ENCODE data around the gene TTC39B.
"Not testable (repeated sequence)": the region's sequence is repeated elsewhere in the genome, so short reads cannot be mapped to it uniquely, and the experiment has no call there.

Gene TTC39B

GRCh38 chr9:15256426-15256825 is 50.6 kb downstream of the TTC39B start:
- Mint-ChIP-seq H3K36me3 (peaks cover 7% of the 10 kb centered on the region), H3K4me1 (no peaks in the 10 kb centered on the region), H3K27ac (no peak overlapping the region), H3K9me3 (no peaks in the 10 kb centered on the region), H3K4me3 (no peak overlapping the region), H3K27me3 (no peaks in the 10 kb centered on the region)
- no peak for ATAC-seq

GRCh38 chr9:15253786-15254185 is 53.2 kb downstream of the TTC39B start:
- no peaks in the 10 kb centered on the region for H3K27me3 Mint-ChIP-seq
- ATAC-seq, result no peak
- no peaks in the 10 kb centered on the region for H3K4me1 Mint-ChIP-seq
- no peaks in the 10 kb centered on the region for H3K9me3 Mint-ChIP-seq
- H3K4me3 Mint-ChIP-seq, result no peak overlapping the region
- peaks cover 7% of the 10 kb centered on the region for H3K36me3 Mint-ChIP-seq
- H3K27ac Mint-ChIP-seq, result no peak overlapping the region

- H3K4me1 Mint-ChIP-seq, result no peaks in the 10 kb centered on the region
- no peaks in the 10 kb centered on the region for H3K27me3 Mint-ChIP-seq
- no peaks in the 10 kb centered on the region for H3K9me3 Mint-ChIP-seq
Measured at GRCh38 chr9:15253197-15253596, 53.8 kb downstream of the TTC39B start.

GRCh38 chr9:15249981-15250380 is 57.0 kb downstream of the TTC39B start:
- no peak for ATAC-seq
- no peak overlapping the region for H3K4me3 Mint-ChIP-seq
- no peaks in the 10 kb centered on the region for H3K27me3 Mint-ChIP-seq
- H3K36me3 Mint-ChIP-seq, result no peaks in the 10 kb centered on the region
- H3K9me3 Mint-ChIP-seq, result no peaks in the 10 kb centered on the region
- H3K4me1 Mint-ChIP-seq, result no peaks in the 10 kb centered on the region
- no peak overlapping the region for H3K27ac Mint-ChIP-seq

More at GRCh38 chr9:15253197-15253596, 53.8 kb downstream of the TTC39B start:
- H3K27ac Mint-ChIP-seq, result no peak overlapping the region
- no peak overlapping the region for H3K4me3 Mint-ChIP-seq
- no peak for ATAC-seq
- H3K36me3 Mint-ChIP-seq, result peaks cover 5% of the 10 kb centered on the region

- no peaks in the 10 kb centered on the region for H3K27me3 Mint-ChIP-seq
- ATAC-seq, result no peak
- H3K9me3 Mint-ChIP-seq, result no peaks in the 10 kb centered on the region
- H3K4me1 Mint-ChIP-seq, result no peaks in the 10 kb centered on the region
- H3K27ac Mint-ChIP-seq, result no peak overlapping the region
- H3K36me3 Mint-ChIP-seq, result no peaks in the 10 kb centered on the region
- no peak overlapping the region for H3K4me3 Mint-ChIP-seq
Measured at GRCh38 chr9:15249042-15249818, 57.8 kb downstream of the TTC39B start.

GRCh38 chr9:15248621-15249020 is 58.4 kb downstream of the TTC39B start:
- Mint-ChIP-seq H3K36me3 (no peaks in the 10 kb centered on the region), H3K4me1 (no peaks in the 10 kb centered on the region), H3K27ac (no peak overlapping the region), H3K9me3 (no peaks in the 10 kb centered on the region), H3K27me3 (no peaks in the 10 kb centered on the region), H3K4me3 (no peak overlapping the region)
- ATAC-seq, result no peak

GRCh38 chr9:15248081-15248480 is 58.9 kb downstream of the TTC39B start:
- H3K9me3 Mint-ChIP-seq, result no peaks in the 10 kb centered on the region
- no peak overlapping the region for H3K27ac Mint-ChIP-seq
- H3K4me1 Mint-ChIP-seq, result no peaks in the 10 kb centered on the region
- H3K36me3 Mint-ChIP-seq, result no peaks in the 10 kb centered on the region
- no peak overlapping the region for H3K4me3 Mint-ChIP-seq
- no peak for ATAC-seq
- H3K27me3 Mint-ChIP-seq, result no peaks in the 10 kb centered on the region

GRCh38 chr9:15246708-15247107 is 60.3 kb downstream of the TTC39B start:
- H3K9me3 Mint-ChIP-seq, result no peaks in the 10 kb centered on the region
- no peak for ATAC-seq
- no peak overlapping the region for H3K4me3 Mint-ChIP-seq
- H3K27ac Mint-ChIP-seq, result no peak overlapping the region
- H3K27me3 Mint-ChIP-seq, result no peaks in the 10 kb centered on the region
- no peaks in the 10 kb centered on the region for H3K36me3 Mint-ChIP-seq
- no peaks in the 10 kb centered on the region for H3K4me1 Mint-ChIP-seq

- H3K4me3 Mint-ChIP-seq, result no peak overlapping the region
- no peak for ATAC-seq
- H3K27me3 Mint-ChIP-seq, result no peaks in the 10 kb centered on the region
- no peaks in the 10 kb centered on the region for H3K4me1 Mint-ChIP-seq
- no peaks in the 10 kb centered on the region for H3K36me3 Mint-ChIP-seq
- no peak overlapping the region for H3K27ac Mint-ChIP-seq
- H3K9me3 Mint-ChIP-seq, result no peaks in the 10 kb centered on the region
Measured at GRCh38 chr9:15246243-15246642, 60.8 kb downstream of the TTC39B start.

- Mint-ChIP-seq H3K27me3 (no peaks in the 10 kb centered on the region), H3K9me3 (peaks cover under 1% of the 10 kb centered on the region), H3K4me3 (no peak overlapping the region), H3K36me3 (peaks cover under 1% of the 10 kb centered on the region), H3K27ac (no peak overlapping the region), H3K4me1 (peaks cover 7% of the 10 kb centered on the region)
- no peak for ATAC-seq
Measured at GRCh38 chr9:15244001-15244441, 63.0 kb downstream of the TTC39B start.

- H3K4me3 Mint-ChIP-seq, result no peak overlapping the region
- H3K27me3 Mint-ChIP-seq, result no peaks in the 10 kb centered on the region
- H3K27ac Mint-ChIP-seq, result no peak overlapping the region
- H3K9me3 Mint-ChIP-seq, result peaks cover 5% of the 10 kb centered on the region
- H3K36me3 Mint-ChIP-seq, result peaks cover 10% of the 10 kb centered on the region
- peaks cover 7% of the 10 kb centered on the region for H3K4me1 Mint-ChIP-seq
- no peak for ATAC-seq
Measured at GRCh38 chr9:15243081-15243480, 63.9 kb downstream of the TTC39B start.

GRCh38 chr9:15240927-15241326 is 66.1 kb downstream of the TTC39B start:
- H3K4me1 Mint-ChIP-seq, result peaks cover 7% of the 10 kb centered on the region
- H3K36me3 Mint-ChIP-seq, result peaks cover 30% of the 10 kb centered on the region
- no peak for ATAC-seq
- H3K27ac Mint-ChIP-seq, result no peak overlapping the region
- H3K9me3 Mint-ChIP-seq, result peaks cover 21% of the 10 kb centered on the region
- H3K27me3 Mint-ChIP-seq, result no peaks in the 10 kb centered on the region
- H3K4me3 Mint-ChIP-seq, result no peak overlapping the region

- Mint-ChIP-seq H3K4me3 (no peak overlapping the region), H3K27ac (no peak overlapping the region), H3K27me3 (no peaks in the 10 kb centered on the region), H3K4me1 (peaks cover 7% of the 10 kb centered on the region), H3K36me3 (peaks cover 38% of the 10 kb centered on the region), H3K9me3 (peaks cover 25% of the 10 kb centered on the region)
- ATAC-seq, result no peak
Measured at GRCh38 chr9:15239816-15240215, 67.2 kb downstream of the TTC39B start.

GRCh38 chr9:15238646-15239045 is 68.4 kb downstream of the TTC39B start:
- no peak overlapping the region for H3K27ac Mint-ChIP-seq
- peaks cover 7% of the 10 kb centered on the region for H3K4me1 Mint-ChIP-seq
- ATAC-seq, result no peak
- H3K4me3 Mint-ChIP-seq, result no peak overlapping the region
- H3K9me3 Mint-ChIP-seq, result peaks cover 25% of the 10 kb centered on the region
- H3K36me3 Mint-ChIP-seq, result peaks cover 38% of the 10 kb centered on the region
- H3K27me3 Mint-ChIP-seq, result no peaks in the 10 kb centered on the region

GRCh38 chr9:15235658-15236057 is 71.4 kb downstream of the TTC39B start:
- no peak for ATAC-seq
- peaks cover 38% of the 10 kb centered on the region for H3K36me3 Mint-ChIP-seq
- no peaks in the 10 kb centered on the region for H3K27me3 Mint-ChIP-seq
- H3K27ac Mint-ChIP-seq, result no peak overlapping the region
- peaks cover 25% of the 10 kb centered on the region for H3K9me3 Mint-ChIP-seq
- no peak overlapping the region for H3K4me3 Mint-ChIP-seq
- H3K4me1 Mint-ChIP-seq, result peaks cover 12% of the 10 kb centered on the region

- H3K4me3 Mint-ChIP-seq, H3K27ac Mint-ChIP-seq, ATAC-seq, H3K27me3 Mint-ChIP-seq: not testable (repeated sequence)
- H3K36me3 Mint-ChIP-seq, result peaks cover 37% of the 10 kb centered on the region
- peaks cover 21% of the 10 kb centered on the region for H3K4me1 Mint-ChIP-seq
- peaks cover 24% of the 10 kb centered on the region for H3K9me3 Mint-ChIP-seq
Measured at GRCh38 chr9:15233941-15234490, 73.0 kb downstream of the TTC39B start.
